HCT116 (cell line): ENCODE data around the gene POU2F3. TPM values are rescaled to one million over a fixed set of nuclear protein-coding genes. Genes with fewer than 3 reads are reported as not detected.

Experiments
- ATAC-seq: fragments of 200-7000 bp; cut with Tn5 transposase; 2 replicates; pipeline ENCODE4 v1.9.1; 2020; ENCODE audit warnings: mild to moderate bottlenecking, moderate library complexity
- BruUV-seq: library from RNA; stranded (reverse); fragments of 400-500 nt; replicated peaks from 2 replicates; lab custom pipeline; 2021; lab: Mats Ljungman, UMichigan
- CTCF ChIA-PET: fragments of 300-600 bp; sonication (Branson Sonifier 250); formaldehyde crosslinking; loops from one replicate; lab custom pipeline; 2021; ENCODE audit warnings: antibody characterized with exemption; lab: Charles Lee
- POLR2A ChIA-PET: fragments of 300-600, 350-600 bp; sonication (Branson Sonifier 250); formaldehyde crosslinking; loops from one replicate; lab custom pipeline; 2021; ENCODE audit warnings: antibody characterized with exemption; lab: Charles Lee
- RAD21 ChIA-PET, 2 experiments: fragments of 300-600 bp; sonication (Branson Sonifier 250); formaldehyde crosslinking; loops; one replicate each; lab custom pipeline; 2023; ENCODE audit warnings: low total read pairs in 2 of 2; ENCODE audit not compliant: uncharacterized antibody in 2 of 2, unreplicated experiment in 2 of 2, low non-redundant PET in 1 of 2; lab: Charles Lee
- DNase-seq: peaks from one replicate; pipeline ENCODE4 v3.0.0-alpha.2; 2010; ENCODE audit warnings: low read depth, low spot score
- H2AFZ ChIP-seq: fragments of 200-600 bp; shearing (Covaris generic), sonication (generic); 2 replicates; pipeline ENCODE4 v1.6.1; 2017; ENCODE audit warnings: low read depth, mixed run types, mixed read lengths, antibody characterized with exemption, low read length; ENCODE audit not compliant: poor library complexity, severe bottlenecking
- H3K27ac ChIP-seq: 2 replicates; pipeline ENCODE4 v1.5.1; 2012; ENCODE audit warnings: low read depth, low read length
- H3K27me3 ChIP-seq: fragments of 200-600 bp; sonication (generic); 2 replicates; pipeline ENCODE4 v1.6.1; 2016; ENCODE audit warnings: mixed run types, low read length, mixed read lengths; ENCODE audit not compliant: insufficient read depth
- H3K36me3 ChIP-seq, 2 experiments: fragments of 200-500 bp in 1 of 2; fragments of 200-600 bp in 1 of 2; sonication (Bioruptor generic) in 1 of 2; sonication (generic) in 1 of 2; 2 replicates each; pipeline versions ENCODE4 v1.5.1 to v1.6.1; 2014 to 2016; ENCODE audit warnings: low read length in 2 of 2, inconsistent platforms in 1 of 2, mixed read lengths in 1 of 2, mixed run types in 1 of 2; ENCODE audit not compliant: insufficient read depth in 2 of 2, control insufficient read depth in 1 of 2
- H3K4me1 ChIP-seq, 2 experiments: fragments of 200-600 bp in 1 of 2; sonication (generic) in 1 of 2; 2 replicates each; pipeline versions ENCODE4 v1.5.1 to v1.6.1; 2012 to 2017; ENCODE audit warnings: low read length in 2 of 2, inconsistent platforms in 1 of 2, mild to moderate bottlenecking in 1 of 2, mixed read lengths in 1 of 2, mixed run types in 1 of 2, moderate library complexity in 1 of 2; ENCODE audit not compliant: insufficient read depth in 2 of 2, control insufficient read depth in 1 of 2
- H3K4me2 ChIP-seq: fragments of 200-600 bp; sonication (generic); 2 replicates; pipeline ENCODE4 v1.6.1; 2017; ENCODE audit warnings: mixed run types, low read length, mixed read lengths
- H3K4me3 ChIP-seq, 2 experiments: fragments of 200-600 bp in 1 of 2; sonication (generic) in 1 of 2; replicated peaks in 1 of 2; 2 replicates each; pipeline ENCODE4 v1.5.1; 2011 to 2016; ENCODE audit warnings: low read length in 2 of 2, control low read depth in 1 of 2, low read depth in 1 of 2, mild to moderate bottlenecking in 1 of 2, mixed read lengths in 1 of 2, mixed run types in 1 of 2
- H3K79me2 ChIP-seq: fragments of 200-600 bp; sonication (generic); 2 replicates; pipeline ENCODE4 v1.6.1; 2017; ENCODE audit warnings: mild to moderate bottlenecking, mixed run types, low read length, moderate library complexity, mixed read lengths; ENCODE audit not compliant: insufficient read depth
- H3K9ac ChIP-seq: fragments of 200-600 bp; sonication (generic); 2 replicates; pipeline ENCODE4 v1.6.1; 2016; ENCODE audit warnings: low read length, mixed read lengths
- H3K9me2 ChIP-seq: fragments of 200-600 bp; sonication (generic), shearing (Covaris generic); 2 replicates; pipeline ENCODE4 v1.6.1; 2017; ENCODE audit warnings: mixed run types, mild to moderate bottlenecking, moderate library complexity; ENCODE audit not compliant: insufficient read depth
- H3K9me3 ChIP-seq, 2 experiments: fragments of 200-500 bp in 1 of 2; fragments of 200-600 bp in 1 of 2; sonication (Bioruptor generic) in 1 of 2; sonication (generic) in 1 of 2; 2 replicates each; pipeline ENCODE4 v1.6.1; 2014 to 2017; ENCODE audit warnings: low read length in 2 of 2, mixed read lengths in 2 of 2, inconsistent platforms in 1 of 2, low read depth in 1 of 2, mild to moderate bottlenecking in 1 of 2, mixed run types in 1 of 2, moderate library complexity in 1 of 2; ENCODE audit not compliant: control insufficient read depth in 1 of 2, insufficient read depth in 1 of 2
- H4K20me1 ChIP-seq: fragments of 200-600 bp; sonication (generic), shearing (Covaris generic); 2 replicates; pipeline ENCODE4 v1.6.1; 2017; ENCODE audit warnings: mixed run types, mild to moderate bottlenecking, moderate library complexity; ENCODE audit not compliant: insufficient read depth
- ATF3 ChIP-seq: IDR thresholded peaks from 2 replicates; pipeline ENCODE4 v1.6.1; 2012
- CEBPB ChIP-seq: IDR thresholded peaks from 2 replicates; pipeline ENCODE4 v1.6.1; 2012; ENCODE audit warnings: low read depth
- ELF1 ChIP-seq: IDR thresholded peaks from 2 replicates; pipeline ENCODE4 v1.6.1; 2012; ENCODE audit warnings: low read depth, borderline replicate concordance
- EZH2 ChIP-seq: fragments of 200-600 bp; sonication (generic); IDR thresholded peaks from 2 replicates; pipeline ENCODE4 v1.6.1; 2017; ENCODE audit warnings: antibody characterized with exemption, mixed run types
- SIN3A ChIP-seq: IDR thresholded peaks from 2 replicates; pipeline ENCODE4 v1.6.1; 2012; ENCODE audit warnings: low read depth
- ZFX ChIP-seq: fragments of 450-650 bp; IDR thresholded peaks from 2 replicates; pipeline ENCODE4 v1.6.1; 2017
- ZNF274 ChIP-seq: fragments of 200-500 bp; sonication (Bioruptor generic); IDR thresholded peaks from 2 replicates; pipeline ENCODE4 v1.6.1; 2014; ENCODE audit warnings: mild to moderate bottlenecking, low read depth, low read length, inconsistent platforms
- intact Hi-C: fragments of 100-400 bp; cut with micrococcal nuclease; formaldehyde crosslinking; loops from 2 replicates; pipeline ENCODE4 v1.10.0; 2022
- total RNA-seq: library from RNA; stranded (reverse); gene quantifications from one replicate; pipeline ENCODE4 v1.2.1, GENCODE V29; 2021; ENCODE audit not compliant: unreplicated experiment
- TF ChIP-seq, protein P1 (sequence below): IDR thresholded peaks from 2 replicates; pipeline ENCODE4 v1.6.1; 2012
- TF ChIP-seq, protein P2 (sequence below): IDR thresholded peaks from 2 replicates; pipeline ENCODE4 v1.6.1; 2012; ENCODE audit warnings: low read depth

The POU2F3 gene
- total RNA-seq, 1 experiment from 2014 or later, result 0.15 TPM

- CTCF ChIA-PET, result interaction anchor here (1.1 kb wide), 2 partner anchors 13 to 77 kb away, joined by 3 to 4 read pairs; no protein-coding TSS in a partner anchor
- Histone ChIP-seq H3K27me3 (no peaks in the 10 kb centered on the region), H3K9me2 (no peaks in the 10 kb centered on the region), H3K4me1 (0 out of 4 replicates have a peak, but pooled peaks cover 0 to under 1% of the 10 kb centered on the region in 2 experiments), H4K20me1 (no peaks in the 10 kb centered on the region), H3K4me2 (no peak overlapping the region), H3K36me3 (no peaks in the 10 kb centered on the region), H3K9ac (no peak overlapping the region), H3K9me3 (no peaks in the 10 kb centered on the region), H3K27ac (no peak overlapping the region), H2AFZ (no peak overlapping the region), H3K4me3 (no peak overlapping the region), H3K79me2 (no peaks in the 10 kb centered on the region)
- no TSS peak for BruUV-seq
- RAD21 ChIA-PET, result no interaction called here
- ATAC-seq (no peak), DNase-seq (no peak)
- TF ChIP-seq EZH2, result no peak
- no peak for TF ChIP-seq CEBPB
- no peak for TF ChIP-seq ZNF274
- no peak for TF ChIP-seq ELF1
- no peak for TF ChIP-seq SIN3A
- TF ChIP-seq ATF3, result no peak
- no peak for TF ChIP-seq ZFX
- TF ChIP-seq, protein P1, sequence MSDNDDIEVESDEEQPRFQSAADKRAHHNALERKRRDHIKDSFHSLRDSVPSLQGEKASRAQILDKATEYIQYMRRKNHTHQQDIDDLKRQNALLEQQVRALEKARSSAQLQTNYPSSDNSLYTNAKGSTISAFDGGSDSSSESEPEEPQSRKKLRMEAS, result no peak
- TF ChIP-seq, protein P2, sequence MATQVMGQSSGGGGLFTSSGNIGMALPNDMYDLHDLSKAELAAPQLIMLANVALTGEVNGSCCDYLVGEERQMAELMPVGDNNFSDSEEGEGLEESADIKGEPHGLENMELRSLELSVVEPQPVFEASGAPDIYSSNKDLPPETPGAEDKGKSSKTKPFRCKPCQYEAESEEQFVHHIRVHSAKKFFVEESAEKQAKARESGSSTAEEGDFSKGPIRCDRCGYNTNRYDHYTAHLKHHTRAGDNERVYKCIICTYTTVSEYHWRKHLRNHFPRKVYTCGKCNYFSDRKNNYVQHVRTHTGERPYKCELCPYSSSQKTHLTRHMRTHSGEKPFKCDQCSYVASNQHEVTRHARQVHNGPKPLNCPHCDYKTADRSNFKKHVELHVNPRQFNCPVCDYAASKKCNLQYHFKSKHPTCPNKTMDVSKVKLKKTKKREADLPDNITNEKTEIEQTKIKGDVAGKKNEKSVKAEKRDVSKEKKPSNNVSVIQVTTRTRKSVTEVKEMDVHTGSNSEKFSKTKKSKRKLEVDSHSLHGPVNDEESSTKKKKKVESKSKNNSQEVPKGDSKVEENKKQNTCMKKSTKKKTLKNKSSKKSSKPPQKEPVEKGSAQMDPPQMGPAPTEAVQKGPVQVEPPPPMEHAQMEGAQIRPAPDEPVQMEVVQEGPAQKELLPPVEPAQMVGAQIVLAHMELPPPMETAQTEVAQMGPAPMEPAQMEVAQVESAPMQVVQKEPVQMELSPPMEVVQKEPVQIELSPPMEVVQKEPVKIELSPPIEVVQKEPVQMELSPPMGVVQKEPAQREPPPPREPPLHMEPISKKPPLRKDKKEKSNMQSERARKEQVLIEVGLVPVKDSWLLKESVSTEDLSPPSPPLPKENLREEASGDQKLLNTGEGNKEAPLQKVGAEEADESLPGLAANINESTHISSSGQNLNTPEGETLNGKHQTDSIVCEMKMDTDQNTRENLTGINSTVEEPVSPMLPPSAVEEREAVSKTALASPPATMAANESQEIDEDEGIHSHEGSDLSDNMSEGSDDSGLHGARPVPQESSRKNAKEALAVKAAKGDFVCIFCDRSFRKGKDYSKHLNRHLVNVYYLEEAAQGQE, result no peak
- intact Hi-C loops, result no loop called here
- POLR2A ChIA-PET, result no interaction called here
These were observed 13.7 kb upstream of the POU2F3 start for GRCh38 chr11:120226242-120226641.
